ENCODE measurements around the gene MYH14. TPM values are rescaled to one million over a fixed set of nuclear protein-coding genes. Genes with fewer than 3 reads are reported as not detected.
A peak's percentile ranks its signal among the peaks of the same experiment; 100 is the strongest.

Gene MYH14
- total RNA-seq, 1 donor from 2014 or later = 96.0 TPM

DNA sequence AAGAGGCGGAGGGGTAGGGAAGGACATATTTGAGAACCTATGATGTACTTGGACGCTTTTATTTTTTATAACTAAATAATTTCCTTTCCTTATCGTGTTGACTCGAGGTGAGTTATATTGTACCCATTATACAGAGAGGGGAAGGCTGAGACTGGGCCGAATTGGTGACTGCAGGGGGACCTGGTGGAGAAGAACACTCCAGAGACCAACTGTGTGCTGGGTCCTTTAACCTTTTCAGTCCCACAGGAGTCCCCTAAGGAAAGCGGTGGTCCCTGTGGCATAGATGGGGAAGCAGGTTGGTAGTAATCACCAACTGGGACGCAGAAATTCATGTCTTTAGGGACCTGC, 633 bp downstream of the MYH14 start:
- Histone ChIP-seq H3K4me3 (ENCODE audit: low read depth, low read length) (no peak overlapping the region), H3K27me3 (ENCODE audit: control insufficient read depth, insufficient read depth, low read length) (peaks cover 36% of the 10 kb centered on the region), H3K36me3 (ENCODE audit: control insufficient read depth, insufficient read depth, low read length) (no peaks in the 10 kb centered on the region)
- TF ChIP-seq CTCF (IDR thresholded peaks at IDR 0.05; ENCODE audit: insufficient read depth, low read length, poor library complexity, severe bottlenecking) = no peak
- DNase-seq (ENCODE audit: low read depth) = no peak

DNA sequence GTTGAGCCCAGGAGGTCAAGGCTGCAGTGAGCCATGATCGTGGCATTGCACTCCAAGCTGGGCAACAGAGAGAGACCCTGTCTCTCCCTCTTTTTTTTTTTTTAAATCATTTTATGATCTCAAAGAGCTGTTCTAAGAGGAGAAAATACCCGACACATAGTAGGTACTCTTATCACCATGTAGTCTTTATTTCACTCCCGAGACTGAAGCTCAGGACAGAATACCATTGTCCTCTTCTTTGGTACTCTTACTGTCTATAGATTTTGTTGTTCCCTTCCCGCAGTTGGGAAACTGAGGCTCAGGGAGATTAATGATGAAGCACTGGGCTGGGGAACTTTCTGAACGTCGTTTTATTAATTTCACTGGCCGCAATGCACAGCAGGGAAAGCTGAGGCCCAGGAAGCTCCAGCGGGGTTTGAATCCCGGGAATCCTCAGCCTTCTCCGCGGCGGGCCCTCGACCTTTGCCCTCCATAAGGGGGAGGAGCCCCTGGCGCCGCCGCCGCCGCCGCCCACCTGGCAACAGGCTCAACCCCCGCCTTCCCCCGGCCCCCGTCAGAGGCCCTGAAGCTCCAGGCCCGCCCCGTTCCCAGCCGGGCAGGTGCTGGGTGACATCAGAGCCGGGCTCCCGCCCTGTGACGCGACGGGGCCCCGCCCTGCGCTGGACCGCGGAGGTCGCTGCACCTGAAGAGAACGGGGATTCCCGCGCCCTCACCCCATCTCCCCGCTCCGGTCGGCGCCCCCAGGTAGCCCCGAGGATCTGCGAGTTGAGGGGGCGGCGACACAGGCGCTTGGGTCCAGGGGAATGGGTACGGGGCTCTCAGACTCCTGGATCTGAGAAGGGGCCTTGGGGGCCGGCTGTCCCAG, 1.6 kb downstream of the MYH14 start:
- Histone ChIP-seq H3K4me3 (ENCODE audit: low read depth, low read length) (peak overlapping the region; percentile 1), H3K36me3 (ENCODE audit: control insufficient read depth, insufficient read depth, low read length) (no peaks in the 10 kb centered on the region), H3K27me3 (ENCODE audit: control insufficient read depth, insufficient read depth, low read length) (peaks cover 32% of the 10 kb centered on the region)
- DNase-seq (ENCODE audit: low read depth) = no peak
- TF ChIP-seq CTCF (IDR thresholded peaks at IDR 0.05; ENCODE audit: insufficient read depth, low read length, poor library complexity, severe bottlenecking) = no peak

DNA sequence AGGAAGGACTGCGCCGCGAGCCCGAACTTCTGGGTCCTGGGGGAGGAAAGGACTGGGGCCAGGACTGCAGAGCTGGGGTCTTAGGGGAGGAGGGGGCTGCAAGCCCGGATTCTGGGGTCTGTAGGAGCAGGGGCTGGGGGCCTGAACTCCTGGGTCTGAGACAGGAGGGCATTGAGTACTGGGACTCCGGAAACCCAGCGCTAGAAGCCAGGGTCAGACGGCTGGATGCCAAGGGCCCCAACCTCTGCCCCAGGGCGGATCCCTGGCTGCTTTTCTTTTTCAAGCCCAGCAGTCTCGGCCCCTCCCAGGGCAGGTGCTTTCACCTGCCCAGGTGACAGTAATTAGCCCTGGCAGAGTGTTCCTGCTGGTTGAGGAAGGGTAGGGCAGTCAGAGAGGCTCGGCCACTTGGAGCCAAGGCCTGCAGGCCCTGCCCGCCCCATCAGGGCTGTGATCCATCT, 2.3 kb downstream of the MYH14 start:
- no peak for DNase-seq (ENCODE audit: low read depth)
- Histone ChIP-seq H3K27me3 (ENCODE audit: control insufficient read depth, insufficient read depth, low read length) (peaks cover 32% of the 10 kb centered on the region), H3K4me3 (ENCODE audit: low read depth, low read length) (peak overlapping the region; percentile 1), H3K36me3 (ENCODE audit: control insufficient read depth, insufficient read depth, low read length) (no peaks in the 10 kb centered on the region)
- TF ChIP-seq CTCF (IDR thresholded peaks at IDR 0.05; ENCODE audit: insufficient read depth, low read length, poor library complexity, severe bottlenecking) = no peak

DNA sequence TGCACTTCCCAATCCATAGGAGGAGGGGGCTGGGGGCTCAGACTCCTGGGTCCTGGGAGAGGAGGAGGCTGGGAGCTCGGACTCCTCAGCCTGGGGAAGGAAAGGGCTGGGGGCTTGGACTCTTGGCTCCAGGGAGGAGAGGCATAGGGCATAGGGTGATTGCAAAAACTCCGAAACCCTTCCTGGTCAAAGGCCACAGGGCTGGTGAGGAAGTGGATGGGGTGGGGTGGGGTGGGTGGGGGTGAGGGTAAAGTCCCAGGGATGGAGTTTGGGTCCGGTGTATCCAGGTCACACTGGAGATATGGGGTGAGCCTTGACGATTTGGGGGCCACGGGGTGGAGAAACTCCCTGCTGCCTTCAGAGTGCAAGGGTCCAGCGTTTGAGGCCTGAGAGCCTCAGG, 2.8 kb downstream of the MYH14 start:
- no peak for DNase-seq (ENCODE audit: low read depth)
- Histone ChIP-seq H3K4me3 (ENCODE audit: low read depth, low read length) (no peak overlapping the region), H3K27me3 (ENCODE audit: control insufficient read depth, insufficient read depth, low read length) (peaks cover 32% of the 10 kb centered on the region), H3K36me3 (ENCODE audit: control insufficient read depth, insufficient read depth, low read length) (no peaks in the 10 kb centered on the region)
- no peak for TF ChIP-seq CTCF (IDR thresholded peaks at IDR 0.05; ENCODE audit: insufficient read depth, low read length, poor library complexity, severe bottlenecking)

- Histone ChIP-seq H3K36me3 (ENCODE audit: control insufficient read depth, insufficient read depth, low read length) (no peaks in the 10 kb centered on the region), H3K27me3 (ENCODE audit: control insufficient read depth, insufficient read depth, low read length) (peaks cover 31% of the 10 kb centered on the region), H3K4me3 (ENCODE audit: low read depth, low read length) (no peak overlapping the region)
- TF ChIP-seq CTCF (IDR thresholded peaks at IDR 0.05; ENCODE audit: insufficient read depth, low read length, poor library complexity, severe bottlenecking) = no peak
- no peak for DNase-seq (ENCODE audit: low read depth)
Observed at GRCh38 chr19:50207730-50208129, 4.3 kb downstream of the MYH14 start.

DNA sequence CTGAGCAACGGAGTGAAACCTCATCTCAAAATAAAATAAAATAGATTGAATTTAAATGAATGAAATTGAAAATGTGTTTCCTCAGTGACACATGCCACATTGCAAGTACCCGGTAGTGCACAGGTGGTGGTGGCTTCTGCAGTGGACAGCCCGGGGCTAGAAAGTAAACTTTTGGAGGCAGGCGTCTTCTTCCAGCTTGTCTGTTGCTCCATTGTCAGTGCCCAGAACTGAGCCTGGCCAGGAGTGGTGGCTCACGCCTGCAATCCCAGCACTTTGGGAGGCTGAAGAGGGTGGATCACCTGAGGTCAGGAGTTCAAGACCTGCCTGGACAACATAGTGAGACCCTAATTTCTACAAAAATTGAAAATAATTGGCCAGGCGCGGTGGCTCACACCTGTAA, 5.7 kb downstream of the MYH14 start:
- peaks cover 17% of the 10 kb centered on the region for H3K27me3 ChIP-seq (ENCODE audit: control insufficient read depth, insufficient read depth, low read length)
- no peak for DNase-seq (ENCODE audit: low read depth)
- no peak overlapping the region for H3K4me3 ChIP-seq (ENCODE audit: low read depth, low read length)
- no peaks in the 10 kb centered on the region for H3K36me3 ChIP-seq (ENCODE audit: control insufficient read depth, insufficient read depth, low read length)
- no peak for TF ChIP-seq CTCF (IDR thresholded peaks at IDR 0.05; ENCODE audit: insufficient read depth, low read length, poor library complexity, severe bottlenecking)

All from kidney epithelial cell (primary cell).